H1 (cell line): ENCODE measurements around the gene COA5. TPM values are rescaled to one million over a fixed set of nuclear protein-coding genes. Genes with fewer than 3 reads are reported as not detected.

ENCODE experiments used
- CTCF ChIA-PET: fragments of 300-600 bp; sonication (Branson Sonifier 250); formaldehyde crosslinking; loops from one replicate; lab custom pipeline; 2021; ENCODE audit not compliant: partially characterized antibody; lab: Charles Lee
- POLR2A ChIA-PET: fragments of 300-600 bp; sonication (Branson Sonifier 250); formaldehyde crosslinking; loops from one replicate; lab custom pipeline; 2021; ENCODE audit warnings: inconsistent platforms; ENCODE audit not compliant: partially characterized antibody; lab: Charles Lee
- DNase-seq, 2 experiments: peaks; one replicate each; pipeline versions ENCODE4 v3.0.0 to v3.0.0-alpha.2; 2010 to 2022; ENCODE audit warnings: low spot score in 2 of 2, low read depth in 1 of 2, mixed read lengths in 1 of 2
- FAIRE-seq: peaks from 2 replicates; lab custom pipeline; 2011; peaks lifted over from hg19 to GRCh38; lab: Jason Lieb, UNC
- H2AFZ ChIP-seq: 2 replicates; pipeline ENCODE4 v1.8.1; 2012; ENCODE audit warnings: low read length, inconsistent platforms
- H2AK5ac ChIP-seq: 2 replicates; pipeline ENCODE4 v1.6.1; 2013; ENCODE audit warnings: low read depth, low read length
- H2BK120ac ChIP-seq: replicated peaks from 2 replicates; pipeline ENCODE3; 2013; ENCODE audit warnings: low read depth, low read length, inconsistent platforms
- H2BK12ac ChIP-seq: 2 replicates; pipeline ENCODE4 v1.6.1; 2013; ENCODE audit warnings: low read depth, low read length
- H2BK15ac ChIP-seq: 2 replicates; pipeline ENCODE4 v1.6.1; 2013; ENCODE audit warnings: low read length
- H2BK20ac ChIP-seq: 2 replicates; pipeline ENCODE4 v1.6.1; 2013; ENCODE audit warnings: low read length
- H2BK5ac ChIP-seq: 2 replicates; pipeline ENCODE4 v1.6.1; 2013; ENCODE audit warnings: low read depth, low read length
- H3K14ac ChIP-seq: 2 replicates; pipeline ENCODE4 v1.6.1; 2013; ENCODE audit warnings: inconsistent platforms; ENCODE audit not compliant: insufficient read length
- H3K18ac ChIP-seq: 2 replicates; pipeline ENCODE4 v1.6.1; 2013; ENCODE audit warnings: low read length; ENCODE audit errors: extremely low read depth
- H3K23ac ChIP-seq: 2 replicates; pipeline ENCODE4 v1.6.1; 2013; ENCODE audit warnings: inconsistent platforms; ENCODE audit not compliant: insufficient read length
- H3K23me2 ChIP-seq: 2 replicates; pipeline ENCODE4 v1.6.1; 2013; ENCODE audit warnings: low read depth, low read length
- H3K27ac ChIP-seq: 2 replicates; pipeline ENCODE4 v1.6.1; 2011; ENCODE audit warnings: low read depth, low read length, inconsistent platforms
- H3K27me3 ChIP-seq, 4 experiments: replicated peaks in 1 of 4; 1 replicate in 1 of 4; 2 replicates in 3 of 4; pipeline versions ENCODE4 v1.6.1 to v1.8.1; 2011 to 2013; ENCODE audit warnings: low read length in 3 of 4, mild to moderate bottlenecking in 3 of 4, inconsistent platforms in 2 of 4, mixed read lengths in 2 of 4, moderate library complexity in 1 of 4; ENCODE audit not compliant: control insufficient read depth in 3 of 4, insufficient read depth in 3 of 4; ENCODE audit errors: extremely low read depth in 1 of 4
- H3K36me3 ChIP-seq, 4 experiments: 2 replicates each; pipeline versions ENCODE4 v1.6.1 to v1.8.1; 2011 to 2013; ENCODE audit warnings: mild to moderate bottlenecking in 4 of 4, low read length in 3 of 4, moderate library complexity in 2 of 4, control low read depth in 1 of 4, inconsistent platforms in 1 of 4; ENCODE audit not compliant: insufficient read depth in 4 of 4, control insufficient read depth in 2 of 4
- H3K4ac ChIP-seq: replicated peaks from 2 replicates; pipeline ENCODE3; 2013; ENCODE audit warnings: low read length, low read depth, mixed read lengths, inconsistent platforms; ENCODE audit not compliant: insufficient read length
- H3K4me1 ChIP-seq, 4 experiments: replicated peaks in 1 of 4; 1 replicate in 1 of 4; 2 replicates in 3 of 4; pipeline versions ENCODE4 v1.6.1 to v1.8.1; 2011 to 2013; ENCODE audit warnings: low read length in 3 of 4, inconsistent platforms in 2 of 4, mixed read lengths in 1 of 4; ENCODE audit not compliant: insufficient read depth in 4 of 4, control insufficient read depth in 3 of 4
- H3K4me2 ChIP-seq, 2 experiments: 2 replicates each; pipeline versions ENCODE4 v1.6.1 to v1.8.1; 2011 to 2013; ENCODE audit warnings: low read depth in 2 of 2, low read length in 2 of 2, control low read depth in 1 of 2, inconsistent platforms in 1 of 2, mild to moderate bottlenecking in 1 of 2; ENCODE audit not compliant: insufficient read depth in 1 of 2
- H3K4me3 ChIP-seq, 4 experiments: fragments of 200-600, 300-600 bp in 1 of 4; sonication (generic), shearing (Covaris generic), sonication (Bioruptor Twin) in 1 of 4; 2 replicates each; pipeline versions ENCODE4 v1.5.1 to v1.8.1; 2011 to 2016; ENCODE audit warnings: low read length in 4 of 4, low read depth in 3 of 4, control low read depth in 2 of 4, inconsistent platforms in 2 of 4, mild to moderate bottlenecking in 2 of 4, mixed read lengths in 1 of 4, moderate library complexity in 1 of 4; ENCODE audit not compliant: insufficient read depth in 2 of 4; ENCODE audit errors: extremely low read depth in 1 of 4
- H3K56ac ChIP-seq: replicated peaks from 2 replicates; pipeline ENCODE3; 2013; ENCODE audit warnings: low read depth, mild to moderate bottlenecking, mixed read lengths, low read length, inconsistent platforms; ENCODE audit not compliant: insufficient read length
- H3K79me1 ChIP-seq: 2 replicates; pipeline ENCODE4 v1.6.1; 2013; ENCODE audit warnings: low read depth, low read length, control low read depth
- H3K79me2 ChIP-seq, 2 experiments: 2 replicates each; pipeline versions ENCODE4 v1.6.1 to v1.8.1; 2012 to 2013; ENCODE audit warnings: low read length in 2 of 2, mild to moderate bottlenecking in 2 of 2, inconsistent platforms in 1 of 2; ENCODE audit not compliant: insufficient read depth in 2 of 2, control insufficient read depth in 1 of 2
- H3K9ac ChIP-seq, 4 experiments: replicated peaks in 1 of 4; 1 replicate in 1 of 4; 2 replicates in 3 of 4; pipeline versions ENCODE4 v1.6.1 to v1.8.1; 2011 to 2013; ENCODE audit warnings: low read depth in 3 of 4, low read length in 3 of 4, control low read depth in 2 of 4, mild to moderate bottlenecking in 2 of 4, moderate library complexity in 2 of 4, inconsistent platforms in 1 of 4; ENCODE audit errors: extremely low read depth in 1 of 4
- H3K9me3 ChIP-seq, 2 experiments: 2 replicates each; pipeline versions ENCODE4 v1.6.1 to v1.8.1; 2012 to 2013; ENCODE audit warnings: mild to moderate bottlenecking in 2 of 2, moderate library complexity in 2 of 2, control low read depth in 1 of 2, inconsistent platforms in 1 of 2, low read depth in 1 of 2, low read length in 1 of 2, mixed read lengths in 1 of 2; ENCODE audit not compliant: insufficient read depth in 2 of 2
- H4K20me1 ChIP-seq, 2 experiments: replicated peaks in 1 of 2; 2 replicates each; pipeline versions ENCODE3 to v1.8.1; 2011 to 2013; ENCODE audit warnings: inconsistent platforms in 2 of 2, low read length in 2 of 2, mild to moderate bottlenecking in 1 of 2; ENCODE audit not compliant: insufficient read depth in 2 of 2, control insufficient read depth in 1 of 2
- H4K5ac ChIP-seq: 2 replicates; pipeline ENCODE4 v1.6.1; 2013; ENCODE audit warnings: low read length, low read depth, mixed read lengths, inconsistent platforms; ENCODE audit not compliant: insufficient read length
- H4K8ac ChIP-seq: 2 replicates; pipeline ENCODE4 v1.8.0; 2013; ENCODE audit warnings: mild to moderate bottlenecking, moderate library complexity, low read length, inconsistent platforms; ENCODE audit not compliant: insufficient read depth; ENCODE audit errors: extremely low read depth
- H4K91ac ChIP-seq: replicated peaks from 2 replicates; pipeline ENCODE3; 2013; ENCODE audit warnings: low read length, mixed read lengths, inconsistent platforms; ENCODE audit not compliant: insufficient read length
- GABPA ChIP-seq: IDR thresholded peaks from 2 replicates; pipeline ENCODE4 v1.6.1; 2011; ENCODE audit warnings: mild to moderate bottlenecking, low read length, moderate library complexity, borderline replicate concordance; ENCODE audit not compliant: insufficient read depth
- JUN ChIP-seq: IDR thresholded peaks from 2 replicates; pipeline ENCODE4 v1.6.1; 2011; ENCODE audit warnings: low read depth, mild to moderate bottlenecking, improper control_type of control experiment, low read length
- SP4 ChIP-seq: IDR thresholded peaks from 2 replicates; pipeline ENCODE4 v1.6.1; 2012; ENCODE audit warnings: low read length, inconsistent platforms
- TAF7 ChIP-seq: optimal IDR thresholded peaks from 2 replicates; pipeline ENCODE3; 2011; ENCODE audit warnings: low read depth, mild to moderate bottlenecking, inconsistent platforms, low read length, moderate library complexity, borderline replicate concordance
- TEAD4 ChIP-seq: IDR thresholded peaks from 2 replicates; pipeline ENCODE4 v1.6.1; 2012; ENCODE audit warnings: low read depth, low read length, inconsistent platforms, mixed read lengths
- WGBS, 2 experiments: shearing (Covaris generic) in 1 of 2; methylation state at CpG; one replicate each; pipeline versions ENCODE4 v1.1.6 to v1.1.7; 2013 to 2015; ENCODE audit warnings: low lambda C conversion rate in 2 of 2, mixed read lengths in 2 of 2, inconsistent platforms in 1 of 2, low coverage in 1 of 2, missing lambda C conversion rate in 1 of 2; ENCODE audit not compliant: insufficient replicate concordance in 2 of 2, insufficient coverage in 1 of 2, insufficient read length in 1 of 2; ENCODE audit errors: extremely low coverage in 1 of 2, missing lambda C conversion rate in 1 of 2; 5-methylcytosine and 5-hydroxymethylcytosine counted together
- polyA plus RNA-seq, 7 experiments: library from polyadenylated mRNA; depleted of rRNA in 3 of 7; stranded (reverse) in 5 of 7; unstranded in 2 of 7; fragments of >200 nt in 5 of 7; fragments of 200-250 nt in 2 of 7; gene quantifications; 1 replicate in 5 of 7; 2 replicates in 1 of 7; 4 replicates in 1 of 7; pipeline versions ENCODE4 v1.2.1 to v1.2.3, GENCODE V29; 2011 to 2013; ENCODE audit warnings: missing spikeins in 2 of 7, mixed read lengths in 2 of 7
- total RNA-seq: library from RNA; stranded (reverse); fragmentation: NEBNext Ultra II Directional; extraction: Animal tissue kit (Norgen Biotek cat#: 25700); gene quantifications from 2 replicates; pipeline ENCODE4 v1.2.1, GENCODE V29; 2021

The COA5 gene
- total and polyA plus RNA-seq, 2 of the 8 experiments (the other 6 are each of a cell fraction or from before 2014, with no cell fraction given) = 20.3 to 24.7 TPM

- H3K9me3 ChIP-seq = no peaks in the 10 kb centered on the region
- H3K4me3 ChIP-seq = no peak overlapping the region
- ChIA-PET POLR2A (no interaction called here), CTCF (interaction anchor here (1.6 kb wide), 1 partner anchor 36 kb away, joined by 4 read pairs; no protein-coding TSS in a partner anchor)
- H4K5ac ChIP-seq = no peak overlapping the region
- no peaks in the 10 kb centered on the region for H3K23me2 ChIP-seq
- DNase-seq (no peak), FAIRE-seq (no peak)
- WGBS, 2 experiments = 89% methylated on average over 10 of the region's 10 CpGs; no CpG with 5 or more reads in 1 of the 2 experiments
- no peak overlapping the region for H4K8ac ChIP-seq
- no peak overlapping the region for H4K91ac ChIP-seq
- H3K4ac ChIP-seq = no peak overlapping the region
- H3K56ac ChIP-seq = no peak overlapping the region
- no peak overlapping the region for H2BK120ac ChIP-seq
- H3K4me1 ChIP-seq = no peaks in the 10 kb centered on the region
- no peak overlapping the region for H2BK20ac ChIP-seq
- H3K18ac ChIP-seq = no peak overlapping the region
- no peak overlapping the region for H2BK12ac ChIP-seq
- no peak overlapping the region for H3K9ac ChIP-seq
- H3K27me3 ChIP-seq = no peaks in the 10 kb centered on the region
- no peak overlapping the region for H3K23ac ChIP-seq
- H2AK5ac ChIP-seq = no peak overlapping the region
- H3K79me2 ChIP-seq = no peaks in the 10 kb centered on the region
- no peaks in the 10 kb centered on the region for H3K79me1 ChIP-seq
- H2BK15ac ChIP-seq = no peak overlapping the region
- peaks cover 6 to 48% (median 36%) of the 10 kb centered on the region in 4 experiments for H3K36me3 ChIP-seq
- no peak overlapping the region for H2BK5ac ChIP-seq
- no peak overlapping the region for H3K14ac ChIP-seq
- H4K20me1 ChIP-seq = peaks cover 0 to 4% of the 10 kb centered on the region in 2 experiments
- no peak overlapping the region for H3K27ac ChIP-seq
- no peak overlapping the region for H2AFZ ChIP-seq
- H3K4me2 ChIP-seq = no peak overlapping the region
- TF ChIP-seq TAF7 (no peak), GABPA (no peak), JUN (no peak), TEAD4 (no peak), SP4 (no peak)
Measured at GRCh38 chr2:98554116-98554861, 54.0 kb downstream of the COA5 start.
